HFFc6 (cell line): ENCODE data around the gene BMP2. TPM values are rescaled to one million over a fixed set of nuclear protein-coding genes. Genes with fewer than 3 reads are reported as not detected.

Experiments
- DNase-seq: peaks from one replicate; pipeline ENCODE4 v3.0.0-alpha.2; 2018
- H3K27ac Mint-ChIP-seq: 2 replicates; pipeline ENCODE4 v1.8.0; 2020; ENCODE audit warnings: mild to moderate bottlenecking, mixed read lengths
- H3K27me3 Mint-ChIP-seq: 2 replicates; pipeline ENCODE4 v1.8.0; 2021; ENCODE audit warnings: mild to moderate bottlenecking, moderate library complexity, mixed read lengths; ENCODE audit not compliant: insufficient read depth
- H3K36me3 Mint-ChIP-seq: 2 replicates; pipeline ENCODE4 v1.8.0; 2021; ENCODE audit warnings: low read depth, mixed read lengths
- H3K4me1 Mint-ChIP-seq: 2 replicates; pipeline ENCODE4 v1.8.0; 2020; ENCODE audit warnings: low read depth, mixed read lengths
- H3K4me3 Mint-ChIP-seq: 2 replicates; pipeline ENCODE4 v1.8.0; 2020; ENCODE audit warnings: mild to moderate bottlenecking, moderate library complexity, mixed read lengths
- H3K9me3 Mint-ChIP-seq: 2 replicates; pipeline ENCODE4 v1.8.0; 2020; ENCODE audit warnings: mild to moderate bottlenecking, mixed read lengths
- CTCF ChIP-seq: fragments of 200-600 bp; sonication (generic); IDR thresholded peaks from 2 replicates; pipeline ENCODE4 v1.5.0; 2021; ENCODE audit warnings: antibody characterized with exemption, mild to moderate bottlenecking
- long read RNA-seq: library from polyadenylated mRNA; unstranded; transcript quantifications from one replicate; pipeline ENCODE4 v2.0.0, GENCODE V29; 2019
- total RNA-seq, 6 experiments: library from RNA; stranded (reverse); fragmentation: NEBNext Ultra II Directional; extraction: Animal tissue kit (Norgen Biotek cat#: 25700); gene quantifications; 2 replicates in 1 of 6; 3 replicates in 5 of 6; pipeline ENCODE4 v1.2.3, GENCODE V29; 2021

The BMP2 gene
- under 1 TPM in 3 of 6 experiments, not detected in 3; 0.05 to 0.07 (median 0.05) TPM for total RNA-seq
- long read RNA-seq, result 0 reads

GRCh38 chr20:6767536-6768227 is at the start of gene BMP2:
BMP2 (plus strand) TSS chr20:6767686; CDS start chr20:6770127, 2,441 bp downstream.
- peaks cover 13% of the 10 kb centered on the region for H3K27me3 Mint-ChIP-seq
- no peak for DNase-seq
- TF ChIP-seq CTCF, result no peak; the same call in 1 of the 2 replicates
- no peaks in the 10 kb centered on the region for H3K4me1 Mint-ChIP-seq
- no peaks in the 10 kb centered on the region for H3K9me3 Mint-ChIP-seq
- H3K27ac Mint-ChIP-seq, result no peak within 1 kb of the TSS
- peak within 1 kb of the TSS; percentile 77 for H3K4me3 Mint-ChIP-seq
- no peaks in the 10 kb centered on the region for H3K36me3 Mint-ChIP-seq

DNA sequence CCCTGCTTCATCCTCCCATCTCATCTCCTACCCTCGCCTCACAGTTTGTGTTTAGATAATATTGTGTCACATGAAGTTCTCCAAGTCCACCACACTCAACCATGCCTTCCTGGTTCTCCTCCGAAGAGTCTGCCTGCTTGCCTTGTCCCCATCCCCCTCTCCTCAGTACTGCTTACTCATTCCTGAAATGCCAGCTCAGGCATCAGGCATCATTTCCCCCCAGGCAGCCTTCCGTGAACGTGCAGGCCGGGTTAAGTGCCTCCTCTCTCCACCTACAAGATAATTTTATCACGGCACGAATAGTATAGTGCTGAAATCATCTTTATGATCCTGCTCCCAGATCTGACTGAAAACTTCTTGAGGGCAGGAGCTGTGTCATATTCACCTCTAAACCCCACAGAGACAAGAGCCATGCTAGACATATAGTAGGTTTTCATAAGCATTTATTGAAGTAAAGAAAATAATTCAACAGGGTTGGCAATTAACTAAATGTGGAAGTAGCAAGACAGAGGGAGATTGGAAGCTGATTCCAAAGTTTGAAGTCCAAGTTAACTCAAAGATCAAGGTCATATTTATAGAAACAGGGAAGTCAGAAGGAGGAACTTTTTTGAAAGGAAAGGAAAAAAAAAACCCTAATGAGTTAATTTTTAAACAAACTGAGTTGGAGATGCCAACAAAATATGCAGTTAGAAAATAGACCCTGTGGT is 48.7 kb upstream of the BMP2 start:
- no peaks in the 10 kb centered on the region for H3K4me1 Mint-ChIP-seq
- peaks cover 34% of the 10 kb centered on the region for H3K9me3 Mint-ChIP-seq
- no peak for TF ChIP-seq CTCF
- H3K4me3 Mint-ChIP-seq, result no peak overlapping the region
- H3K36me3 Mint-ChIP-seq, result no peaks in the 10 kb centered on the region
- DNase-seq, result no peak
- H3K27ac Mint-ChIP-seq, result no peak overlapping the region
- no peaks in the 10 kb centered on the region; the same call in 1 of the 2 replicates for H3K27me3 Mint-ChIP-seq

GRCh38 chr20:6719369-6719721 is 48.1 kb upstream of the BMP2 start:
- Mint-ChIP-seq H3K4me3 (no peak overlapping the region), H3K9me3 (peaks cover 39% of the 10 kb centered on the region), H3K27ac (no peak overlapping the region), H3K27me3 (no peaks in the 10 kb centered on the region; the same call in 1 of the 2 replicates), H3K4me1 (no peaks in the 10 kb centered on the region), H3K36me3 (no peaks in the 10 kb centered on the region)
- TF ChIP-seq CTCF, result no peak
- DNase-seq, result no peak

GRCh38 chr20:6726761-6727160 is 40.7 kb upstream of the BMP2 start:
- TF ChIP-seq CTCF, result no peak
- Mint-ChIP-seq H3K4me3 (no peak overlapping the region), H3K4me1 (no peaks in the 10 kb centered on the region), H3K9me3 (peaks cover 41% of the 10 kb centered on the region), H3K36me3 (no peaks in the 10 kb centered on the region), H3K27ac (no peak overlapping the region), H3K27me3 (no peaks in the 10 kb centered on the region)
- DNase-seq, result no peak

DNA sequence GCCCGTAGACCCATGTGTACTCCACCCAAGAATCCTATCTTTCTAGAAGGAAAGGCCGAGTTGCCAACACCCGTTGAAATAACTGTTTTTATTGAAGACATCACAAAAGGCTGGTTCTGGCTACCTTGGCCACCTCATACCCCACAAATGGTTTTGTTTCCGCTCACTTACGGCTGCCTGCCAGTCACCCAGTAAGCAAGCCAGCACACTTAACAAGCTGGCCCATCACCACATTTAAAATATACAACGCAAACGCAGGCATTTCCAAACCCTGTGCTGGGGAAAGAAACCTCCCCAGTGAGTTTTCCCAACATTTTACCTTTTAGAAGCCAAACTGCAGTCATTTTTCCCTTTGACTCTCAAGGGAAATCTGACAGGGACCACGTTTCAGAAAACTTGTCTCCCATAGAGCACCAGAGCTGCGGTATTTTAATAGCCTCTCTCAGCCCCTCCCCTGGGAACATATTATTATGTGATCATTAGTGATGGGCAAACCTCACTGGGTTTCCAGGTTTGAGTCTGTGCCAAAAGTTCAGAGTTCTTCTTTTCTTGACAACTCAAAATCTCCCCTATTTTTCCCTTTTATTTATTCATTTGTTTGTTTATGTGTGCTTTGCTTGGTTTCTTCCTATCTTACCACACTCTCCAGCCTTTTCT is 36.7 kb upstream of the BMP2 start:
- Mint-ChIP-seq H3K27me3 (no peaks in the 10 kb centered on the region), H3K4me1 (no peaks in the 10 kb centered on the region), H3K36me3 (no peaks in the 10 kb centered on the region), H3K27ac (no peak overlapping the region), H3K4me3 (no peak overlapping the region), H3K9me3 (peaks cover 39% of the 10 kb centered on the region)
- TF ChIP-seq CTCF, result no peak
- no peak for DNase-seq
